ENCODE results near the gene TMEM185B. TPM values are rescaled to one million over a fixed set of nuclear protein-coding genes. Genes with fewer than 3 reads are reported as not detected.

Gene TMEM185B
- total and polyA plus RNA-seq, 7 experiments from 2014 or later: 14.9 to 36.8 (median 19.5) TPM

GRCh38 chr2:120247851-120248250 is 24.7 kb upstream of the TMEM185B start:
- peaks cover 0 to 14% (median 0%) of the 10 kb centered on the region in 11 donors for H3K9me3 Mint-ChIP-seq
- no peak overlapping the region for H3K27ac Mint-ChIP-seq
- H3K36me3 Mint-ChIP-seq: peaks cover 0 to 10% (median 0%) of the 10 kb centered on the region in 5 donors
- no peak for DNase-seq
- no peak overlapping the region for H3K27ac ChIP-seq (ENCODE audit: low read depth, low read length)
- peaks cover 8% of the 10 kb centered on the region in 2 donors for H3K4me1 ChIP-seq (ENCODE audit: control insufficient read depth in 2 of 2, insufficient read depth in 2 of 2, low read length in 2 of 2)
- H3K4me1 Mint-ChIP-seq: peaks cover 6 to 41% (median 10%) of the 10 kb centered on the region in 7 donors
- H3K36me3 ChIP-seq (ENCODE audit: control insufficient read depth in 2 of 3, insufficient read depth in 3 of 3, low read length in 3 of 3): peaks cover 0 to 4% (median 0%) of the 10 kb centered on the region in 3 experiments
- ChIA-PET CTCF (interaction anchor here (1.0 kb wide), 1 partner anchor 138 kb away, joined by 3 read pairs; no protein-coding TSS in a partner anchor), POLR2A (interaction anchor here (1.2 to 1.7 kb wide), 2 partner anchors 18 to 25 kb away, joined by 3 to 5 read pairs; partner anchors contain the start of gene TMEM185B)
- no peaks in the 10 kb centered on the region for H3K27me3 ChIP-seq (ENCODE audit: control insufficient read depth in 2 of 2, insufficient read depth in 2 of 2, low read length in 2 of 2)
- no peaks in the 10 kb centered on the region for H3K9me3 ChIP-seq (ENCODE audit: control insufficient read depth in 2 of 3, low read length in 3 of 3)
- ATAC-seq: no peak
- intact Hi-C loops (cut with micrococcal nuclease): no loop called here
- peaks cover 0 to 16% (median 5%) of the 10 kb centered on the region in 5 donors for H3K27me3 Mint-ChIP-seq
- H3K4me3 ChIP-seq (ENCODE audit: low read length): no peak overlapping the region
- H3K4me3 Mint-ChIP-seq: no peak overlapping the region

- Histone ChIP-seq H3K36me3 (ENCODE audit: control insufficient read depth in 2 of 3, insufficient read depth in 3 of 3, low read length in 3 of 3) (no peaks in the 10 kb centered on the region), H3K27me3 (ENCODE audit: control insufficient read depth in 2 of 2, insufficient read depth in 2 of 2, low read length in 2 of 2) (no peaks in the 10 kb centered on the region), H3K4me1 (ENCODE audit: control insufficient read depth in 2 of 2, insufficient read depth in 2 of 2, low read length in 2 of 2) (peaks cover 4 to 5% of the 10 kb centered on the region in 2 donors), H3K9me3 (ENCODE audit: control insufficient read depth in 2 of 3, low read length in 3 of 3) (no peaks in the 10 kb centered on the region), H3K27ac (ENCODE audit: low read depth, low read length) (no peak overlapping the region), H3K4me3 (ENCODE audit: low read length) (no peak overlapping the region)
- H3K36me3 Mint-ChIP-seq: peaks cover 0 to 14% (median 0%) of the 10 kb centered on the region in 5 donors
- DNase-seq (no peak), ATAC-seq (no peak)
- intact Hi-C loops (cut with micrococcal nuclease): no loop called here
- CTCF ChIA-PET: no interaction called here
- H3K27me3 Mint-ChIP-seq: peaks cover 0 to 16% (median 5%) of the 10 kb centered on the region in 5 donors
- peak overlapping the region in 2 of 9 donors; percentile 30 to 38 for H3K27ac Mint-ChIP-seq
- peak overlapping the region in 1 of 10 donors; percentile 0 for H3K4me3 Mint-ChIP-seq
- H3K4me1 Mint-ChIP-seq: peaks cover 2 to 38% (median 3%) of the 10 kb centered on the region in 7 donors
- peaks cover 0 to 14% (median 0%) of the 10 kb centered on the region in 11 donors for H3K9me3 Mint-ChIP-seq
- POLR2A ChIA-PET: interaction anchor here (1.2 to 1.7 kb wide), 2 partner anchors 16 to 24 kb away, joined by 3 to 5 read pairs; partner anchors contain the start of gene TMEM185B
These were observed 23.5 kb upstream of the TMEM185B start for GRCh38 chr2:120246546-120247300.

- H3K9me3 ChIP-seq (ENCODE audit: control insufficient read depth in 2 of 3, low read length in 3 of 3): no peaks in the 10 kb centered on the region
- H3K4me1 Mint-ChIP-seq: peaks cover 0 to 29% (median 0%) of the 10 kb centered on the region in 7 donors
- no peak overlapping the region for H3K4me3 Mint-ChIP-seq
- H3K27me3 ChIP-seq (ENCODE audit: control insufficient read depth in 2 of 2, insufficient read depth in 2 of 2, low read length in 2 of 2): no peaks in the 10 kb centered on the region
- peaks cover 0 to 14% (median 0%) of the 10 kb centered on the region in 5 donors for H3K36me3 Mint-ChIP-seq
- CTCF ChIA-PET: no interaction called here
- ATAC-seq: no peak
- peaks cover 0 to 16% (median 5%) of the 10 kb centered on the region in 5 donors for H3K27me3 Mint-ChIP-seq
- no peaks in the 10 kb centered on the region for H3K36me3 ChIP-seq (ENCODE audit: control insufficient read depth in 2 of 3, insufficient read depth in 3 of 3, low read length in 3 of 3)
- H3K27ac Mint-ChIP-seq: no peak overlapping the region
- H3K4me1 ChIP-seq (ENCODE audit: control insufficient read depth in 2 of 2, insufficient read depth in 2 of 2, low read length in 2 of 2): no peaks in the 10 kb centered on the region
- POLR2A ChIA-PET: no interaction called here
- intact Hi-C loops (cut with micrococcal nuclease): no loop called here
- no peak for DNase-seq
- no peak overlapping the region for H3K4me3 ChIP-seq (ENCODE audit: low read length)
- H3K27ac ChIP-seq (ENCODE audit: low read depth, low read length): no peak overlapping the region
- H3K9me3 Mint-ChIP-seq: peaks cover 0 to 14% (median 0%) of the 10 kb centered on the region in 11 donors
These were observed 22.5 kb upstream of the TMEM185B start for GRCh38 chr2:120245520-120246332.

- H3K27me3 Mint-ChIP-seq: peaks cover 0 to 16% (median 5%) of the 10 kb centered on the region in 5 donors
- no peaks in the 10 kb centered on the region for H3K27me3 ChIP-seq (ENCODE audit: control insufficient read depth in 2 of 2, insufficient read depth in 2 of 2, low read length in 2 of 2)
- CTCF ChIA-PET: no interaction called here
- no peak for DNase-seq
- H3K4me3 Mint-ChIP-seq: no peak overlapping the region
- H3K4me1 Mint-ChIP-seq: peaks cover 0 to 23% (median 0%) of the 10 kb centered on the region in 7 donors
- no peaks in the 10 kb centered on the region for H3K36me3 ChIP-seq (ENCODE audit: control insufficient read depth in 2 of 3, insufficient read depth in 3 of 3, low read length in 3 of 3)
- no peak overlapping the region for H3K4me3 ChIP-seq (ENCODE audit: low read length)
- no peaks in the 10 kb centered on the region for H3K4me1 ChIP-seq (ENCODE audit: control insufficient read depth in 2 of 2, insufficient read depth in 2 of 2, low read length in 2 of 2)
- POLR2A ChIA-PET: interaction anchor here (0.6 to 0.8 kb wide), 2 partner anchors 19 to 468 kb away, joined by 3 to 4 read pairs; no protein-coding TSS in a partner anchor
- H3K27ac Mint-ChIP-seq: no peak overlapping the region
- no peak for ATAC-seq
- H3K36me3 Mint-ChIP-seq: peaks cover 0 to 14% (median 0%) of the 10 kb centered on the region in 5 donors
- no peak overlapping the region for H3K27ac ChIP-seq (ENCODE audit: low read depth, low read length)
- intact Hi-C loops (cut with micrococcal nuclease): no loop called here
- peaks cover 0 to 14% (median 0%) of the 10 kb centered on the region in 11 donors for H3K9me3 Mint-ChIP-seq
- H3K9me3 ChIP-seq (ENCODE audit: control insufficient read depth in 2 of 3, low read length in 3 of 3): no peaks in the 10 kb centered on the region
These were observed 21.7 kb upstream of the TMEM185B start for GRCh38 chr2:120244656-120245519.

GRCh38 chr2:120243875-120244553 is 20.8 kb upstream of the TMEM185B start:
- ChIA-PET CTCF (no interaction called here), POLR2A (interaction anchor here (0.6 to 0.8 kb wide), 2 partner anchors 19 to 467 kb away, joined by 3 to 4 read pairs; no protein-coding TSS in a partner anchor)
- ATAC-seq (no peak), DNase-seq (no peak)
- Histone ChIP-seq H3K9me3 (ENCODE audit: control insufficient read depth in 2 of 3, low read length in 3 of 3) (no peaks in the 10 kb centered on the region), H3K36me3 (ENCODE audit: control insufficient read depth in 2 of 3, insufficient read depth in 3 of 3, low read length in 3 of 3) (no peaks in the 10 kb centered on the region), H3K4me1 (ENCODE audit: control insufficient read depth in 2 of 2, insufficient read depth in 2 of 2, low read length in 2 of 2) (no peaks in the 10 kb centered on the region), H3K27me3 (ENCODE audit: control insufficient read depth in 2 of 2, insufficient read depth in 2 of 2, low read length in 2 of 2) (no peaks in the 10 kb centered on the region), H3K4me3 (ENCODE audit: low read length) (no peak overlapping the region), H3K27ac (ENCODE audit: low read depth, low read length) (no peak overlapping the region)
- Mint-ChIP-seq H3K4me3 (no peak overlapping the region), H3K36me3 (peaks cover 0 to 14% (median 0%) of the 10 kb centered on the region in 5 donors), H3K9me3 (peaks cover 0 to 14% (median 0%) of the 10 kb centered on the region in 11 donors), H3K27me3 (peaks cover 0 to 16% (median 5%) of the 10 kb centered on the region in 5 donors), H3K4me1 (peaks cover 0 to 21% (median 0%) of the 10 kb centered on the region in 7 donors), H3K27ac (no peak overlapping the region)
- intact Hi-C loops (cut with micrococcal nuclease): no loop called here
